Activated naive CD8-positive, alpha-beta T cell treated with anti-CD3 and anti-CD28 coated beads for 36 hours (primary cell): ENCODE data around the gene CGAS. TPM values are rescaled to one million over a fixed set of nuclear protein-coding genes. Genes with fewer than 3 reads are reported as not detected.
"Not testable (repeated sequence)": the region's sequence is repeated elsewhere in the genome, so short reads cannot be mapped to it uniquely, and the experiment has no call there.

Experiments
- DNase-seq: peaks from one replicate; pipeline ENCODE4 v3.0.0; 2021
- H3K27ac Mint-ChIP-seq: one replicate; pipeline ENCODE4 v1.8.0; 2022; ENCODE audit warnings: mild to moderate bottlenecking, moderate library complexity, mixed read lengths
- H3K27me3 Mint-ChIP-seq: one replicate; pipeline ENCODE4 v1.8.0; 2022; ENCODE audit warnings: mild to moderate bottlenecking, mixed read lengths
- H3K36me3 Mint-ChIP-seq: one replicate; pipeline ENCODE4 v1.8.0; 2021; ENCODE audit warnings: mild to moderate bottlenecking, mixed read lengths
- H3K4me1 Mint-ChIP-seq: one replicate; pipeline ENCODE4 v1.8.0; 2021; ENCODE audit warnings: mixed read lengths
- H3K4me3 Mint-ChIP-seq: one replicate; pipeline ENCODE4 v1.8.0; 2022; ENCODE audit warnings: mild to moderate bottlenecking, moderate library complexity, mixed read lengths
- H3K9me3 Mint-ChIP-seq: one replicate; pipeline ENCODE4 v1.8.0; 2022; ENCODE audit warnings: mixed read lengths
- total RNA-seq, 2 experiments: library from RNA; stranded (reverse); gene quantifications; one replicate each; pipeline ENCODE4 v1.2.3, GENCODE V29; 2021

Gene CGAS
- total RNA-seq, 2 experiments from 2014 or later: 27.9 to 29.5 TPM

GRCh38 chr6:73382462-73383113, 69.5 kb downstream of the CGAS start:
- no peaks in the 10 kb centered on the region for H3K4me1 Mint-ChIP-seq
- no peak overlapping the region for H3K27ac Mint-ChIP-seq
- H3K4me3 Mint-ChIP-seq: no peak overlapping the region
- H3K9me3 Mint-ChIP-seq: no peaks in the 10 kb centered on the region
- no peaks in the 10 kb centered on the region for H3K27me3 Mint-ChIP-seq
- H3K36me3 Mint-ChIP-seq: no peaks in the 10 kb centered on the region
- no peak for DNase-seq

DNA sequence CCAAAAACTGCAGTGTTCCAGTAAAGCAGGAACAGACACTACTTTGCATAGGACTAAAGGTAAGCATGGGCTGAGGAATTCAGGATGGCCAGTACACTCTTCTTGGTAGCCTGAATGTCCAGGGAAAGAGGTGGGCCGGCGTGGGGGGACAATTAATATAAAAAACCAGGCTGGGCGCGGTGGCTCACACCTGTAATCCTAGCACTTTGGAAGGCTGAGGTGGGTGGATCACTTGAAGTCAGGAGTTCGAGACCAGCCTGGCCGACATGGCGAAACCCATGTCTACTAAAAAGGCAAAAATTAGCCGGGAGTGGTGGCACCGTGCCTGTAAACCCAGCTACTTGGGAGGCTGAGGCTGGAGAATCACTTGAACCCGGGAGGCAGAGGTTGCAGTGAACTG, 70.6 kb downstream of the CGAS start:
- H3K27ac Mint-ChIP-seq, H3K9me3 Mint-ChIP-seq, H3K36me3 Mint-ChIP-seq, H3K27me3 Mint-ChIP-seq, H3K4me1 Mint-ChIP-seq, DNase-seq, H3K4me3 Mint-ChIP-seq: not testable (repeated sequence)

- DNase-seq: no peak
- Mint-ChIP-seq H3K9me3 (peaks cover 2% of the 10 kb centered on the region), H3K27ac (no peak overlapping the region), H3K4me3 (no peak overlapping the region), H3K36me3 (no peaks in the 10 kb centered on the region), H3K27me3 (no peaks in the 10 kb centered on the region), H3K4me1 (no peaks in the 10 kb centered on the region)
These were observed 74.9 kb downstream of the CGAS start for GRCh38 chr6:73377225-73377624.

- no peaks in the 10 kb centered on the region for H3K27me3 Mint-ChIP-seq
- no peaks in the 10 kb centered on the region for H3K36me3 Mint-ChIP-seq
- H3K27ac Mint-ChIP-seq: no peak overlapping the region
- H3K4me1 Mint-ChIP-seq: no peaks in the 10 kb centered on the region
- peaks cover 2% of the 10 kb centered on the region for H3K9me3 Mint-ChIP-seq
- DNase-seq: no peak
- H3K4me3 Mint-ChIP-seq: no peak overlapping the region
These were observed 76.9 kb downstream of the CGAS start for GRCh38 chr6:73375216-73375615.

Other genes starting within 250 kb of the CGAS start
- not detected for gene KHDC1L, start 226.8 kb downstream of the CGAS start, total RNA-seq
- gene KHDC1, start 189.1 kb downstream of the CGAS start, total RNA-seq: 1 to 10 TPM; 3.3 to 3.5 TPM
- not detected for gene DPPA5, start 98.0 kb downstream of the CGAS start, total RNA-seq
- not detected for gene KHDC3L, start 89.6 kb downstream of the CGAS start, total RNA-seq
- gene OOEP, start 82.4 kb downstream of the CGAS start, total RNA-seq: not detected
- under 1 TPM; 0.39 to 0.44 TPM for gene DDX43, start 57.5 kb downstream of the CGAS start, total RNA-seq
- gene MTO1, start 9.4 kb upstream of the CGAS start, total RNA-seq: 10 to 100 TPM; 48.9 to 51.2 TPM
- gene EEF1A1, start 68.7 kb upstream of the CGAS start, total RNA-seq: over 10,000 TPM in 1 of 2 experiments, 1,000 to 10,000 TPM in 1; 9,928 to 10,412 TPM
- gene SLC17A5, start 201.7 kb upstream of the CGAS start, total RNA-seq: 1 to 10 TPM; 3.1 to 4.1 TPM
- gene CD109, start 243.9 kb upstream of the CGAS start, total RNA-seq: 10 to 100 TPM; 12.2 to 12.4 TPM